Right lobe of liver (tissue), 6 donors: ENCODE measurements around the gene VENTX. TPM values are rescaled to one million over a fixed set of nuclear protein-coding genes. Genes with fewer than 3 reads are reported as not detected.
"Not testable (repeated sequence)": the region's sequence is repeated elsewhere in the genome, so short reads cannot be mapped to it uniquely, and the experiment has no call there.

Experiments
- ATAC-seq, 4 donors: fragments of 200-7000 bp; cut with Tn5 transposase; one replicate each; pipeline ENCODE4 v1.9.1; 2020; ENCODE audit warnings: mild to moderate bottlenecking in 4 of 4, moderate library complexity in 4 of 4
- DNase-seq, 3 donors: peaks; one replicate each; pipeline ENCODE4 v3.0.0-alpha.2; 2020
- H3K27ac ChIP-seq, 3 donors: fragments of 200-600 bp; one replicate each; pipeline ENCODE4 v1.8.0; 2022
- H3K27me3 ChIP-seq, 2 donors: fragments of 200-600 bp; one replicate each; pipeline ENCODE4 v1.8.0; 2022
- H3K36me3 ChIP-seq, 4 donors: fragments of 200-600 bp; sonication (generic) in 1 of 4; one replicate each; pipeline versions ENCODE4 v1.5.1 to v1.8.0; 2017 to 2022; ENCODE audit warnings: control low read depth in 1 of 4
- H3K4me1 ChIP-seq, 4 donors: fragments of 200-600 bp; sonication (generic) in 1 of 4; one replicate each; pipeline versions ENCODE4 v1.5.1 to v1.8.0; 2017 to 2022; ENCODE audit warnings: control low read depth in 1 of 4
- H3K4me3 ChIP-seq, 3 donors: fragments of 200-600 bp; one replicate each; pipeline ENCODE4 v1.8.0; 2022
- H3K9me3 ChIP-seq, 4 donors: fragments of 200-600 bp; sonication (generic) in 1 of 4; one replicate each; pipeline versions ENCODE4 v1.5.1 to v1.8.0; 2017 to 2022; ENCODE audit warnings: control low read depth in 1 of 4
- POLR2A ChIP-seq: fragments of 450-650 bp; IDR thresholded peaks from one replicate; pipeline ENCODE4 v1.6.1; 2017; ENCODE audit warnings: antibody characterized with exemption, mild to moderate bottlenecking
- WGBS: methylation state at CpG from one replicate; pipeline ENCODE4 v1.1.6; 2018; ENCODE audit warnings: low coverage, low lambda C conversion rate; ENCODE audit not compliant: insufficient coverage; ENCODE audit errors: missing lambda C conversion rate; 5-methylcytosine and 5-hydroxymethylcytosine counted together
- intact Hi-C, 2 donors: fragments of 100-400 bp; cut with DNase I; formaldehyde crosslinking; loops; one replicate each; pipeline versions ENCODE4 v1.11.2 to v1.14.1; 2022
- total RNA-seq, 6 experiments: library from RNA; depleted of rRNA in 2 of 6; stranded (reverse); fragments of >200 nt in 2 of 6; fragmentation: NEBNext Ultra II Directional in 3 of 6; extraction: Animal tissue kit (Norgen Biotek cat#: 25700) in 3 of 6; gene quantifications; one replicate each; pipeline versions ENCODE4 v1.1.0 to v1.2.4, GENCODE V29; 2016 to 2023
- TF ChIP-seq, protein P1 (sequence below), 4 donors: fragments of 200-600 bp in 3 of 4; fragments of 450-650 bp in 1 of 4; IDR thresholded peaks; one replicate each; pipeline versions ENCODE4 v1.5.1 to v1.8.0; 2016 to 2022; ENCODE audit warnings: antibody characterized with exemption in 4 of 4, mild to moderate bottlenecking in 2 of 4
- donor health status: DM: no; HTN: yes; CAD: no.
- donor health status: DM: no; HTN: no; CAD: no.
- donor health status: DM: no; HTN: no; CAD: no.
- donor health status: DM: no; HTN: yes; CAD: no.
- donor health status: DM: no; HTN: yes; CAD: no.

Gene VENTX
- total RNA-seq, 6 experiments from 2014 or later, result 0.09 to 0.38 (median 0.19) TPM

DNA sequence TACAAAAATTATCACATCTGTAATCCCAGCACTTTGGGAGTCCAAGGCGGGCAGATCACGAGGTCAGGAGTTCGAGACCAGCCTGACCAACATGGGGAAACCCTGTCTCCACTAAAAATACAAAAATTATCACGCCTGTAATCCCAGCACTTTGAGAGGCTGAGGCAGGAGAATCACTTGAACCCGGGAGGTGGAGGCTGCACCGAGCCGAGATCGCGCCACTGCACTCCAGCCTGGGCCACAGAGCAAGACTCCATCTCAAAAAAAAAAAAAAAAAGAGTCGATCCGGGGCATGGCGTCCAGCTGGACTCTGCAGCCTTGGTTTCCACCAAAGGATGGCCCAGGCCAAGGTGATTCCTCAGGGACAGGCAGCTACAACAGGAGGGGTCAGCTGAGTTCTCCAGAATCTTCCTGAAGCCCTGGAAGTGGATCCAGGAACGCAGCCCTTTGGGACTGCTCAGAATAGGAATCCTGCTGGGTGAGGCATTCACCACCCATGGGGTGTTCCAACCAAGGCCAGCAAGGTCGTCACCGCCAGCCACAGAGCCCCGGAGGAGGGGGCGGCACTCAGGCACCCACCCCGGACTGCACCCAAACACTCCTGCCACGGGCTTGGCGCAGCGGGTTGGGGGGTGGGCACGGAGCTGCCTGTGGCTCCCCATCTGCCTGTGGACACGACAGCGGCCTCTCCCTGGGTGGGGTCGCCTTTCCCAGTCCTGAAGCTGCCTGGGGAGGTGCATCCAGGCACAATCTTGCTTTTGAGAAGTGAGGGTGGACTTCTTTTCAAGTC lies 19.7 kb upstream of the VENTX start:
- no peak for ATAC-seq
- intact Hi-C loops, result no loop called here

DNA sequence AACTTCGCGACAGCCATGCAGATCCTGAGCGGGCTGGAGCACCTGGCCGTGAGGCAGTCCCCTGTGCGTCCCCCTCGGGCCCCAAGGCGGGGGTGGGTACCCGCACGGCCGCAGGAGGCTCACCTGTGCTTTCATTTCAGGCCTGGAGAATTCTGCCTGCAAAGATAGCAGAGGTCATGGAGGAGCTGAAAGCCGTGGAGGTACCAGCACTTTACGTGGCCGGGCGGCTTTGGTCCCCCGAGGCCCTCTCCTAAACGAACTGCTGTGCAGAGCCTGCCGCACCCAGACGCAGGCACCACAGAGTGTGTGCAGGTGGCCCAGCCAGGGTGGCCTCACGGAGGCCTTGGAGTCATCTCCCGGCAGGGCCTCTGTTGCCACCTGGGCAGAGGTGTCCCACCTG lies 18.8 kb upstream of the VENTX start:
- Histone ChIP-seq H3K9me3 (no peaks in the 10 kb centered on the region), H3K27ac (no peak overlapping the region), H3K36me3 (no peaks in the 10 kb centered on the region), H3K4me1 (no peaks in the 10 kb centered on the region), H3K4me3 (no peak overlapping the region), H3K27me3 (no peaks in the 10 kb centered on the region)
- DNase-seq, result no peak
- WGBS, result 68% methylated on average over 10 of the region's 20 CpGs
- intact Hi-C loops, result no loop called here
- ATAC-seq, result no peak
- no peak for TF ChIP-seq POLR2A
- TF ChIP-seq, protein P1, sequence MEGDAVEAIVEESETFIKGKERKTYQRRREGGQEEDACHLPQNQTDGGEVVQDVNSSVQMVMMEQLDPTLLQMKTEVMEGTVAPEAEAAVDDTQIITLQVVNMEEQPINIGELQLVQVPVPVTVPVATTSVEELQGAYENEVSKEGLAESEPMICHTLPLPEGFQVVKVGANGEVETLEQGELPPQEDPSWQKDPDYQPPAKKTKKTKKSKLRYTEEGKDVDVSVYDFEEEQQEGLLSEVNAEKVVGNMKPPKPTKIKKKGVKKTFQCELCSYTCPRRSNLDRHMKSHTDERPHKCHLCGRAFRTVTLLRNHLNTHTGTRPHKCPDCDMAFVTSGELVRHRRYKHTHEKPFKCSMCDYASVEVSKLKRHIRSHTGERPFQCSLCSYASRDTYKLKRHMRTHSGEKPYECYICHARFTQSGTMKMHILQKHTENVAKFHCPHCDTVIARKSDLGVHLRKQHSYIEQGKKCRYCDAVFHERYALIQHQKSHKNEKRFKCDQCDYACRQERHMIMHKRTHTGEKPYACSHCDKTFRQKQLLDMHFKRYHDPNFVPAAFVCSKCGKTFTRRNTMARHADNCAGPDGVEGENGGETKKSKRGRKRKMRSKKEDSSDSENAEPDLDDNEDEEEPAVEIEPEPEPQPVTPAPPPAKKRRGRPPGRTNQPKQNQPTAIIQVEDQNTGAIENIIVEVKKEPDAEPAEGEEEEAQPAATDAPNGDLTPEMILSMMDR (IDR thresholded peaks at IDR 0.05), result no peak

More for the DNA sequence above, 19.7 kb upstream of the VENTX start:
- WGBS, result 74% methylated on average over 9 of the region's 25 CpGs
- Histone ChIP-seq H3K9me3 (no peaks in the 10 kb centered on the region), H3K4me1 (no peaks in the 10 kb centered on the region), H3K27me3 (no peaks in the 10 kb centered on the region), H3K27ac (no peak overlapping the region), H3K4me3 (no peak overlapping the region), H3K36me3 (no peaks in the 10 kb centered on the region)
- DNase-seq, result no peak
- TF ChIP-seq POLR2A, result no peak
- TF ChIP-seq, protein P1 (IDR thresholded peaks at IDR 0.05), result no peak

DNA sequence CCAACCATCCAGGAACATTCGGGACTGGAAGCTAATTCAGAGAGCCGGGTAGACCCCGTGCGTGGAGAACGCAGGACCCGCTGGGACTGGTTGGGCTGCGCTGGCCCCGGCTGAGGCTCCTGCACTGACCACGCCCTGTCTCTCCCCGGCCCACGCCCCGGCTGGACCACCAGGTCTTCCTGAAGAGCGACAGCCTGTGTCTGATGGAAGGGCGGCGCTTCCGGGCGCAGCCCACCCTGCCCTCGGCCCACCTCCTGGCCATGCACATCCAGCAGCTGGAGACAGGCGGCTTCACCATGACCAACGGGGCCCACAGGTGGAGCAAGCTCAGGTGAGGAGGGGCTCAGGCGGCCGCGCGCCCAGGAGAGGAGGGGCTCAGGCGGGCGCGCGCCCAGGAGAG lies 17.9 kb upstream of the VENTX start:
- H3K27me3 ChIP-seq, result no peaks in the 10 kb centered on the region
- no peak overlapping the region for H3K27ac ChIP-seq
- no peak overlapping the region for H3K4me3 ChIP-seq
- DNase-seq (no peak), ATAC-seq (peak in 2 of 4 donors; percentile 9 to 23)
- H3K9me3 ChIP-seq, result no peaks in the 10 kb centered on the region
- no peaks in the 10 kb centered on the region for H3K36me3 ChIP-seq
- no peak for TF ChIP-seq POLR2A
- TF ChIP-seq, protein P1 (IDR thresholded peaks at IDR 0.05), result no peak
- WGBS, result 5% methylated on average over 4 of the region's 28 CpGs
- no peaks in the 10 kb centered on the region for H3K4me1 ChIP-seq
- intact Hi-C loops, result no loop called here

DNA sequence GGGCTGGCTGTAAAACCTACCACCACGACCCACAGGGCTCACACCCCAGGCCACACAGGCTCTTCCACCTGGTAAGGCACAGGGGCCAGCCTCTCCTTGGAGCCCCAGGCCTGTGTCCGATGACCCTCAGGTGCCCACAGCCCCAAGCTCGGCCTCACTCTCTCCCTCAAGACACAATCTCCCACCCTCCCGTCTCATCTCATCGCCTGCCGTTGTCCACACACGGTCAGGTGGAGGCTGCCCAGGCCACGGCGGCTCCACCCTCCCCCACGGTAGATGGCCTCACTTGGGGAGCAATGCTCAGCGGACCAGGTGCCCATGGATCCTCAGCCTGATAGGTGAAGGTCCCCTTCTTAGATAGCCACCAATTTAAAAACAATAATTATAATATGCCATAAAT lies 16.3 kb upstream of the VENTX start:
- peak in 2 of 4 donors; percentile 15 to 17 for ATAC-seq
- Histone ChIP-seq H3K36me3 (no peaks in the 10 kb centered on the region), H3K4me3 (no peak overlapping the region), H3K9me3 (no peaks in the 10 kb centered on the region), H3K4me1 (no peaks in the 10 kb centered on the region), H3K27ac (no peak overlapping the region), H3K27me3 (no peaks in the 10 kb centered on the region)
- 56% methylated on average over 4 of the region's 11 CpGs for WGBS
- intact Hi-C loops, result no loop called here
- no peak for TF ChIP-seq POLR2A
- TF ChIP-seq, protein P1 (IDR thresholded peaks at IDR 0.05), result no peak
- DNase-seq, result no peak

DNA sequence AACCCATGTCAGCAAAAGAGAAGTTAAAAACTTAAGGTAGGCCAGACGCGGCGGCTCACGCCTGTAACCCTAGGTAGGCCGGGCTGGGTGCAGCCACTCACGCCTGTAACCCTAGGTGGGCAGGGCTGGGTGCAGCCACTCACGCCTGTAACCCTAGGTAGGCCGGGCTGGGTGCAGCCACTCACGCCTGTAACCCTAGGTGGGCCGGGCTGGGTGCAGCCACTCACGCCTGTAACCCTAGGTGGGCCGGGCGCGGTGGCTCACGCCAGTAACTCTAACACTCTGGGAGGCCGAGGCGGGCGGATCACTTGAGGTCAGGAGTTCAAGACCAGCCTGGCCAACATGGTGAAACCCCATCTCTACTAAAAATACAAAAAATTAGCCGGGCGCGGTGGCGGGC lies 15.9 kb upstream of the VENTX start:
- H3K4me3 ChIP-seq, H3K27me3 ChIP-seq, DNase-seq, H3K4me1 ChIP-seq, H3K9me3 ChIP-seq, H3K27ac ChIP-seq, H3K36me3 ChIP-seq, intact Hi-C loops, ATAC-seq: not testable (repeated sequence)
- WGBS, result 76% methylated on average over 9 of the region's 22 CpGs
